ENCODE measurements around the gene RAB5A. TPM values are rescaled to one million over a fixed set of nuclear protein-coding genes. Genes with fewer than 3 reads are reported as not detected.
A peak's percentile ranks its signal among the peaks of the same experiment; 100 is the strongest.

Gene RAB5A
- total and polyA plus RNA-seq, 2 experiments from 2014 or later: 78.9 to 94.9 TPM

DNA sequence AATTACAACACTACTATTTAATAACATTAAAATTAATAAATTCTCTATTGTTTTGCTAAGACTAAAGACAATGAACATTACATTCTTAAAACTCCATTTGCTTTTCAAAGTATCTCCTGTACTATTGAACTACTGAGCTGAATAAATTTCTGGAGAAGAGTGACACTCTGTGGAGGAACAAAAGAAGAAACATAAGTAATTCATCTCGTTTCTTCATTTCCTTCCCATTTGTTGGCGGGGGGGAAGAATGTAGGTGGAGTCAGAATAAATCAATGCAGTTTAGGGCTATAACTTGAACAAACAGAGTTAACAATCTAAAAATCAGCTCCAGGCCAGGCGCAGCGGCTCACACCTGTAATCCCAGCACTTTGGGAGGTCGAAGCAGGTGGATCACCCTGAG lies 45.6 kb upstream of the RAB5A start:
- WGBS, 2 experiments (ENCODE audit: low coverage in 1 of 2, low lambda C conversion rate in 2 of 2, missing lambda C conversion rate in 2 of 2): 43 to 48% methylated on average over 5 of the region's 5 CpGs
- Histone ChIP-seq H2AFZ (no peak overlapping the region), H3F3A (ENCODE audit: insufficient read depth) (no peaks in the 10 kb centered on the region), H3K4me2 (ENCODE audit: unreplicated experiment) (no peak overlapping the region), H3K9ac (no peak overlapping the region), H4K20me1 (ENCODE audit: insufficient read depth) (no peaks in the 10 kb centered on the region), H3K4me3 (no peak overlapping the region), H3K27me3 (replicated peaks; ENCODE audit: insufficient read depth) (no peaks in the 10 kb centered on the region), H3K36me3 (ENCODE audit: low read depth) (no peaks in the 10 kb centered on the region), H3K27ac (no peak overlapping the region), H3K9me3 (ENCODE audit: low read depth) (no peaks in the 10 kb centered on the region), H3K79me2 (ENCODE audit: insufficient read depth) (no peaks in the 10 kb centered on the region), H3K4me1 (ENCODE audit: insufficient read depth) (peaks cover 8% of the 10 kb centered on the region), H3K9me2 (ENCODE audit: insufficient read depth) (no peaks in the 10 kb centered on the region)
- in situ Hi-C loops (cut with MboI): no loop called here
- TF ChIP-seq EZH2 (IDR thresholded peaks at IDR 0.05; ENCODE audit: insufficient read depth, poor library complexity, severe bottlenecking) (no peak), EZH2phosphoT487 (IDR thresholded peaks at IDR 0.05; ENCODE audit: insufficient read depth, low read depth) (no peak)
- peak; percentile 2 for DNase-seq

DNA sequence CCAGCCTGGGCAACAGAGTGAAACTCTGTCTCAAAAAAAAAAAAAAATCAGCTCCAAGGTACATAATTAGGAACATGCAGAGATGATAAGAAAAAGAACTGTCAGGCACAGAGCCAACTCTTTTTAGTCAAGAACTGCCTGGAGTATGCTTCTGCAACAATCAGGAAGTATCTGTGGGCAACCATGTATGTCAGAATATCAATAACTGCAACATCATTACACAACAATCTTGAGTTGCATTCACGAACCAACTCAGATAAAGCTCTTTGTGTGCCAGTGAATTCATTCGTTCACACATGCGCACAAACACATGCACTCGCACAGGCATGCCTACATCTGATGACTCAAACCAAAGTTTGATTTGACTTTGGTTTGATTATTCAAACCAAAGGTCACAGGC lies 45.0 kb upstream of the RAB5A start:
- H4K20me1 ChIP-seq (ENCODE audit: insufficient read depth): no peaks in the 10 kb centered on the region
- H3K9me2 ChIP-seq (ENCODE audit: insufficient read depth): no peaks in the 10 kb centered on the region
- no peaks in the 10 kb centered on the region for H3K27me3 ChIP-seq (replicated peaks; ENCODE audit: insufficient read depth)
- in situ Hi-C loops (cut with MboI): no loop called here
- DNase-seq: peak; percentile 5
- H3K79me2 ChIP-seq (ENCODE audit: insufficient read depth): no peaks in the 10 kb centered on the region
- H3F3A ChIP-seq (ENCODE audit: insufficient read depth): no peaks in the 10 kb centered on the region
- H3K4me2 ChIP-seq (ENCODE audit: unreplicated experiment): no peak overlapping the region
- H3K36me3 ChIP-seq (ENCODE audit: low read depth): no peaks in the 10 kb centered on the region
- no peak for TF ChIP-seq EZH2phosphoT487 (IDR thresholded peaks at IDR 0.05; ENCODE audit: insufficient read depth, low read depth)
- no peak for TF ChIP-seq EZH2 (IDR thresholded peaks at IDR 0.05; ENCODE audit: insufficient read depth, poor library complexity, severe bottlenecking)
- no peak overlapping the region for H2AFZ ChIP-seq
- no peak overlapping the region for H3K27ac ChIP-seq
- peaks cover 8% of the 10 kb centered on the region for H3K4me1 ChIP-seq (ENCODE audit: insufficient read depth)
- no peak overlapping the region for H3K9ac ChIP-seq
- no peaks in the 10 kb centered on the region for H3K9me3 ChIP-seq (ENCODE audit: low read depth)
- no peak overlapping the region for H3K4me3 ChIP-seq
- 69 to 71% methylated on average over 4 of the region's 4 CpGs for WGBS, 2 experiments (ENCODE audit: low coverage in 1 of 2, low lambda C conversion rate in 2 of 2, missing lambda C conversion rate in 2 of 2)

DNA sequence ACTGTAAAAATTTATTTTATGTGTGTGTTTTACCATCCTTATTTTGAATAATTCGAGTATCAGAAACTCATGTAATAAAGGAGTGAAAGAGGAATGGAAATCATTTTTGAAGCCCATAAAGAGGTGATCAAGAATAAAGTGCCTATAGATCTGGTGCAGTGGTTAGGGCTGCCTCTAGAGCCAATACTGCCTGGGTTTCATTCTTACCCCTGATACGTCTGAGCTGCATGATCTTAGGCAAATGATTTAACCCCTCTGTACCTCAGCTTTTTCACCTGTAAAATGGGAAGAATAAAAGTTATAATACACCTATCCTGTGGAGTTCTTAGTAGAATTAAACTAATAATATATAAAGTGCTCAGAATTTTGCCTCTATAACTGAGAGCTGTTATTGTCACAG lies 43.2 kb upstream of the RAB5A start:
- no peaks in the 10 kb centered on the region for H3K9me3 ChIP-seq (ENCODE audit: low read depth)
- no peak for TF ChIP-seq EZH2 (IDR thresholded peaks at IDR 0.05; ENCODE audit: insufficient read depth, poor library complexity, severe bottlenecking)
- TF ChIP-seq EZH2phosphoT487 (IDR thresholded peaks at IDR 0.05; ENCODE audit: insufficient read depth, low read depth): no peak
- H3K9ac ChIP-seq: no peak overlapping the region
- H2AFZ ChIP-seq: no peak overlapping the region
- H3K9me2 ChIP-seq (ENCODE audit: insufficient read depth): no peaks in the 10 kb centered on the region
- no peaks in the 10 kb centered on the region for H3K27me3 ChIP-seq (replicated peaks; ENCODE audit: insufficient read depth)
- no peak overlapping the region for H3K4me3 ChIP-seq
- no peaks in the 10 kb centered on the region for H3K36me3 ChIP-seq (ENCODE audit: low read depth)
- H3K79me2 ChIP-seq (ENCODE audit: insufficient read depth): no peaks in the 10 kb centered on the region
- H3F3A ChIP-seq (ENCODE audit: insufficient read depth): no peaks in the 10 kb centered on the region
- WGBS, 2 experiments (ENCODE audit: low coverage in 1 of 2, low lambda C conversion rate in 2 of 2, missing lambda C conversion rate in 2 of 2): 35 to 39% methylated on average over 2 of the region's 2 CpGs
- H3K4me1 ChIP-seq (ENCODE audit: insufficient read depth): peaks cover 3% of the 10 kb centered on the region
- no peak overlapping the region for H3K4me2 ChIP-seq (ENCODE audit: unreplicated experiment)
- no peaks in the 10 kb centered on the region for H4K20me1 ChIP-seq (ENCODE audit: insufficient read depth)
- H3K27ac ChIP-seq: no peak overlapping the region
- in situ Hi-C loops (cut with MboI): no loop called here
- no peak for DNase-seq

DNA sequence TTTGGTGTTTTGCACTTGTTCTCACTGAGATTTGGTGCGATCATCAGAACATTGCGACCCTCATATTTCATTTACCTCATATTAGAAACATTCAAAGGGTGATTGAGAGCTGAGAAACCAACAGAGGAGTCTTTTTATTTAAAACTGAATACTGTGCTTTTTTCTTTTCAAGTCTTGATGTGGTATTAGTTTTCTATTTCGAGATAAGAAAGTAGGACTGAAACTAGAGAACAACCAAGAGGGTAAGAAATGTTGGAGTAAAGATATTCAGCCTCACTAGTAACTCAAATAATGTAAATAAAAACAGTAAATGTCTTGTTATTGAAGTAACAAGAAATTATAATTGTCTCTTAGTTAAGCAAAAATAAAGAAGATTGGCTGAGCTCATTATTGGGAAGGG lies 39.4 kb upstream of the RAB5A start:
- no peaks in the 10 kb centered on the region for H3K27me3 ChIP-seq (replicated peaks; ENCODE audit: insufficient read depth)
- no peaks in the 10 kb centered on the region for H3F3A ChIP-seq (ENCODE audit: insufficient read depth)
- DNase-seq: no peak
- H3K79me2 ChIP-seq (ENCODE audit: insufficient read depth): no peaks in the 10 kb centered on the region
- H3K9ac ChIP-seq: no peak overlapping the region
- no peak for TF ChIP-seq EZH2 (IDR thresholded peaks at IDR 0.05; ENCODE audit: insufficient read depth, poor library complexity, severe bottlenecking)
- TF ChIP-seq EZH2phosphoT487 (IDR thresholded peaks at IDR 0.05; ENCODE audit: insufficient read depth, low read depth): no peak
- H3K4me1 ChIP-seq (ENCODE audit: insufficient read depth): no peaks in the 10 kb centered on the region
- H3K9me2 ChIP-seq (ENCODE audit: insufficient read depth): no peaks in the 10 kb centered on the region
- no peak overlapping the region for H2AFZ ChIP-seq
- in situ Hi-C loops (cut with MboI): no loop called here
- H3K4me2 ChIP-seq (ENCODE audit: unreplicated experiment): no peak overlapping the region
- 72 to 73% methylated on average over 3 of the region's 3 CpGs for WGBS, 2 experiments (ENCODE audit: low coverage in 1 of 2, low lambda C conversion rate in 2 of 2, missing lambda C conversion rate in 2 of 2)
- no peaks in the 10 kb centered on the region for H3K36me3 ChIP-seq (ENCODE audit: low read depth)
- H4K20me1 ChIP-seq (ENCODE audit: insufficient read depth): no peaks in the 10 kb centered on the region
- no peaks in the 10 kb centered on the region for H3K9me3 ChIP-seq (ENCODE audit: low read depth)
- H3K27ac ChIP-seq: no peak overlapping the region
- H3K4me3 ChIP-seq: no peak overlapping the region

DNA sequence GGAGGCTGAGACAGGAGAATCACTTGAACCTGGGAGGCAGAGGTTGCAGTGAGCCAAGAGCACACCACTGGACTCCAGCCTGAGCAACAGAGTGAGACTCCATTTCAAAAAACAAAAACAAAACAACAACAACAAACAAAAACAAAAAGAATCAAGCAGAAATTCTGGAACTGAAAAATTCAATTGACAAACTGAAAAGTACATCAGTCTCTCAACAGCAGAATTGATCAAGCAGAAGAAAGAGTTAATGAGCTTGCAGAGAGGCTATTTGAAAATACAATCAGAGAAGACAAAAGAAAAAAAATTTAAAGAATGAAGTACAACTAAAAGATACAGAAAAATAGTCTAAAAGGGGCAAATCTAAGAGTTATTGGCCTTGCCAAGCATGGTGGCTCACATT lies 35.4 kb upstream of the RAB5A start:
- Histone ChIP-seq H3K36me3 (ENCODE audit: low read depth) (no peaks in the 10 kb centered on the region), H3K4me3 (no peak overlapping the region), H3K27me3 (replicated peaks; ENCODE audit: insufficient read depth) (no peaks in the 10 kb centered on the region), H3K9ac (no peak overlapping the region), H4K20me1 (ENCODE audit: insufficient read depth) (no peaks in the 10 kb centered on the region), H3F3A (ENCODE audit: insufficient read depth) (no peaks in the 10 kb centered on the region), H3K4me1 (ENCODE audit: insufficient read depth) (no peaks in the 10 kb centered on the region), H3K79me2 (ENCODE audit: insufficient read depth) (no peaks in the 10 kb centered on the region), H3K4me2 (ENCODE audit: unreplicated experiment) (no peak overlapping the region), H3K9me3 (ENCODE audit: low read depth) (no peaks in the 10 kb centered on the region), H3K9me2 (ENCODE audit: insufficient read depth) (no peaks in the 10 kb centered on the region), H2AFZ (no peak overlapping the region), H3K27ac (no peak overlapping the region)
- in situ Hi-C loops (cut with MboI): no loop called here
- DNase-seq: no peak
- no peak for TF ChIP-seq EZH2 (IDR thresholded peaks at IDR 0.05; ENCODE audit: insufficient read depth, poor library complexity, severe bottlenecking)
- no peak for TF ChIP-seq EZH2phosphoT487 (IDR thresholded peaks at IDR 0.05; ENCODE audit: insufficient read depth, low read depth)
